PC-9 (cell line): ENCODE data around the gene SEMA6B. TPM values are rescaled to one million over a fixed set of nuclear protein-coding genes. Genes with fewer than 3 reads are reported as not detected.

Experiments
- BruUV-seq: library from RNA; stranded (reverse); fragments of 400-500 nt; replicated peaks from 2 replicates; lab custom pipeline; 2021; lab: Mats Ljungman, UMichigan
- CTCF ChIA-PET: fragments of 300-600 bp; sonication (Branson Sonifier 250); formaldehyde crosslinking; loops from one replicate; lab custom pipeline; 2022; ENCODE audit warnings: antibody characterized with exemption; lab: Charles Lee
- POLR2A ChIA-PET: fragments of 300-600 bp; sonication (Branson Sonifier 250); formaldehyde crosslinking; loops from one replicate; lab custom pipeline; 2022; ENCODE audit warnings: antibody characterized with exemption; ENCODE audit not compliant: unreplicated experiment; lab: Charles Lee
- DNase-seq, 2 experiments: peaks; one replicate each; pipeline versions ENCODE4 v3.0.0 to v3.0.0-alpha.2; 2015 to 2022; ENCODE audit warnings: mixed read lengths in 1 of 2
- H2AFZ ChIP-seq: fragments of 200-600 bp; sonication (generic); 2 replicates; pipeline ENCODE4 v1.8.1; 2017; ENCODE audit warnings: antibody characterized with exemption
- H3F3A ChIP-seq: fragments of 200-600 bp; sonication (generic); 2 replicates; pipeline ENCODE4 v1.8.1; 2017; ENCODE audit warnings: antibody characterized with exemption, mild to moderate bottlenecking, low read depth; ENCODE audit not compliant: insufficient read depth
- H3K27ac ChIP-seq: fragments of 200-600 bp; sonication (generic); 2 replicates; pipeline ENCODE4 v1.6.1; 2016; ENCODE audit warnings: mixed run types
- H3K27me3 ChIP-seq: fragments of 200-600 bp; sonication (generic); 2 replicates; pipeline ENCODE4 v1.6.1; 2016; ENCODE audit warnings: low read depth, mixed run types; ENCODE audit not compliant: insufficient read depth
- H3K36me3 ChIP-seq: fragments of 200-600 bp; sonication (generic); 2 replicates; pipeline ENCODE4 v1.6.1; 2016; ENCODE audit warnings: low read depth, mixed run types
- H3K4me1 ChIP-seq: fragments of 200-600 bp; sonication (generic); replicated peaks from 2 replicates; pipeline ENCODE4 v1.6.1; 2016; ENCODE audit warnings: mixed run types; ENCODE audit not compliant: insufficient read depth
- H3K4me2 ChIP-seq: fragments of 200-600 bp; sonication (generic); 2 replicates; pipeline ENCODE4 v1.6.1; 2017; ENCODE audit warnings: mixed run types
- H3K4me3 ChIP-seq: fragments of 200-600 bp; sonication (generic); 2 replicates; pipeline ENCODE4 v1.6.1; 2016; ENCODE audit warnings: mixed run types
- H3K79me2 ChIP-seq: fragments of 200-600 bp; sonication (generic); 2 replicates; pipeline ENCODE4 v1.6.1; 2017; ENCODE audit warnings: low read depth, mixed run types
- H3K9me2 ChIP-seq: fragments of 200-600 bp; sonication (generic); 2 replicates; pipeline ENCODE4 v1.8.1; 2017; ENCODE audit warnings: mild to moderate bottlenecking; ENCODE audit not compliant: insufficient read depth
- H3K9me3 ChIP-seq: fragments of 200-600 bp; sonication (generic); 2 replicates; pipeline ENCODE4 v1.8.1; 2016; ENCODE audit warnings: low read depth; ENCODE audit not compliant: insufficient read depth
- H4K20me1 ChIP-seq: fragments of 200-600 bp; sonication (generic); 2 replicates; pipeline ENCODE4 v1.8.1; 2017; ENCODE audit not compliant: insufficient read depth
- CTCF ChIP-seq: fragments of 200-600 bp; sonication (generic); conservative IDR thresholded peaks from 2 replicates; pipeline ENCODE4 v1.6.1; 2017; ENCODE audit warnings: mixed run types, antibody characterized with exemption, mild to moderate bottlenecking, moderate library complexity
- EZH2 ChIP-seq: fragments of 200-600 bp; sonication (generic); IDR thresholded peaks from 2 replicates; pipeline ENCODE4 v1.8.0; 2017; ENCODE audit warnings: antibody characterized with exemption, low read depth
- intact Hi-C: fragments of 100-400 bp; cut with micrococcal nuclease; formaldehyde crosslinking; loops from one replicate; pipeline ENCODE4 v1.10.0; 2022; ENCODE audit not compliant: unreplicated experiment
- total RNA-seq: library from RNA; stranded (reverse); gene quantifications from 2 replicates; pipeline ENCODE4 v1.2.3, GENCODE V29; 2021

The SEMA6B gene
- total RNA-seq, 1 experiment from 2014 or later: 3.3 TPM

DNA sequence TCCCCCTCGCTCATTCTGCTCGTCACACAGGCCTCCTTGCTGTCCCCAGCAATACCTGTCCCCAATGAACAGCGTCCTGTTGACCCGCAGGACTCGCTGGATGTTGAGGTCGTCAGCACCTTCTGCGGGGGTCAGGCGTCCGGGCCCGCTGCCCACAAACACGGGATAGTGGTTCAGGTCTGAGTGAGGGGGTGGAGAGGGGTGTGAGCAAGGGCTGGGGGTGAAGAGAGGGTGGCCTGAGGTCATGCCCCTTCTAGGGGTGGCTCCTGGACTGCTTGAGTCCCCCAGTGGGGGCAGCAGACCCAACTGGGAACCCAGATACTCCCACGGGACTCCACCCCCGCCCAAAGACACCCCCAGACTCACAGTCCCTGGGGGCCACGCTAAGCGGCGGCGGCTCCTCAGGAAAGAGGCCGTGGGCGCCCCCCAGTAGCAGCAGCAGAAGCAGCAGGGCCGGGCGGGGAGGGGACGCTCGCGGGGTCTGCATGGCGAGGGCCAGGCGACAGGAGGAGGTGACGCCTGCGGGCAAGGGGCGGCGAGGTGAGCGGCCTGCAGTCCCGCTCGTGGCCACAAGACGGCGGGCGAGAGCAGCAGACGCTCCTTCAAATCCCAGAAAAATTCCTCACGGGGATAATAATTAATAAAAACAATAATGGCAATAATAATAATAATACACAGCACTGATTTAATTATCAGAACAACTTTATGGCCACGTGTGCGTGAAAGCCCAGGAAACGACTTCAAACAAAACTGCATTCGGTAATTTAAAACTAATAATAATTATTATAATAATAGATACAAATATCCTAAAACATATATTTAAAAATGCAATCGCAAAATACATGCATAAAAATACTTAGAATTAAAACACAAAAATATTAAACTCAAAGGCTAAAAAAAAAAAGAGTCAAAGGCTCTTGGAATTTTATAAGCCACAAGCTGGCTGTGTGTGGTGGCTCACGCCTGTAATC is 1.2 kb downstream of the SEMA6B start:
- Histone ChIP-seq H3K36me3 (no peaks in the 10 kb centered on the region), H3K4me1 (no peaks in the 10 kb centered on the region), H3K9me3 (no peaks in the 10 kb centered on the region), H4K20me1 (no peaks in the 10 kb centered on the region), H3K79me2 (no peaks in the 10 kb centered on the region), H3K4me2 (peak overlapping the region; percentile 54; the same call in 1 of the 2 replicates), H3K27ac (no peak overlapping the region), H3K27me3 (no peaks in the 10 kb centered on the region), H3K9me2 (no peaks in the 10 kb centered on the region), H3F3A (peaks cover 3% of the 10 kb centered on the region), H3K4me3 (no peak overlapping the region), H2AFZ (no peak overlapping the region)
- ChIA-PET CTCF (no interaction called here), POLR2A (no interaction called here)
- peak in 1 of 2 experiments; percentile 36 for DNase-seq
- TF ChIP-seq EZH2 (no peak), CTCF (peak; percentile 94)
- BruUV-seq: no TSS peak
- intact Hi-C loops: no loop called here

GRCh38 chr19:4557144-4557970 is 2.1 kb downstream of the SEMA6B start:
- ChIA-PET CTCF (no interaction called here), POLR2A (no interaction called here)
- no peak overlapping the region for H3K27ac ChIP-seq
- TF ChIP-seq EZH2 (no peak), CTCF (no peak)
- H3K79me2 ChIP-seq: no peaks in the 10 kb centered on the region
- no peaks in the 10 kb centered on the region for H3K9me2 ChIP-seq
- H3K27me3 ChIP-seq: no peaks in the 10 kb centered on the region
- intact Hi-C loops: no loop called here
- peak overlapping the region; percentile 42 for H3K4me2 ChIP-seq
- H4K20me1 ChIP-seq: no peaks in the 10 kb centered on the region
- no peak overlapping the region for H3K4me3 ChIP-seq
- peak in 1 of 2 experiments; percentile 28 for DNase-seq
- no TSS peak for BruUV-seq
- no peaks in the 10 kb centered on the region for H3K4me1 ChIP-seq
- H3K36me3 ChIP-seq: no peaks in the 10 kb centered on the region
- H2AFZ ChIP-seq: no peak overlapping the region
- no peaks in the 10 kb centered on the region for H3K9me3 ChIP-seq
- H3F3A ChIP-seq: peaks cover 3% of the 10 kb centered on the region

GRCh38 chr19:4556597-4557127 is 2.8 kb downstream of the SEMA6B start:
- Histone ChIP-seq H3K27me3 (no peaks in the 10 kb centered on the region), H3K9me3 (no peaks in the 10 kb centered on the region), H3F3A (peaks cover 3% of the 10 kb centered on the region), H4K20me1 (no peaks in the 10 kb centered on the region), H3K36me3 (no peaks in the 10 kb centered on the region), H3K27ac (no peak overlapping the region), H3K9me2 (no peaks in the 10 kb centered on the region), H3K4me1 (no peaks in the 10 kb centered on the region), H2AFZ (no peak overlapping the region), H3K4me3 (peak overlapping the region; percentile 31; the same call in 1 of the 2 replicates), H3K4me2 (peak overlapping the region; percentile 56), H3K79me2 (no peaks in the 10 kb centered on the region)
- CTCF ChIA-PET: interaction anchor here (0.7 kb wide), 1 partner anchor 419 kb away, joined by 7 read pairs; no protein-coding TSS in a partner anchor
- BruUV-seq: no TSS peak
- no peak for TF ChIP-seq EZH2
- no peak for TF ChIP-seq CTCF
- DNase-seq: peak in 1 of 2 experiments; percentile 41
- POLR2A ChIA-PET: no interaction called here
- intact Hi-C loops: no loop called here
